CD4-positive, alpha-beta T cell (primary cell): ENCODE measurements around the gene LIPA. TPM values are rescaled to one million over a fixed set of nuclear protein-coding genes. Genes with fewer than 3 reads are reported as not detected.

ENCODE experiments used
- ATAC-seq: fragments of 200-7000 bp; cut with Tn5 transposase; one replicate; pipeline ENCODE4 v1.10.0; 2022; ENCODE audit warnings: mild to moderate bottlenecking; ENCODE audit not compliant: poor library complexity
- CTCF ChIA-PET: fragments of 350-600 bp; sonication (Branson Sonifier 250); formaldehyde crosslinking; loops from one replicate; lab custom pipeline; 2021; ENCODE audit warnings: antibody characterized with exemption, inconsistent platforms; lab: Charles Lee
- POLR2A ChIA-PET: fragments of 350-600 bp; sonication (Branson Sonifier 250); formaldehyde crosslinking; loops from one replicate; lab custom pipeline; 2021; ENCODE audit warnings: antibody characterized with exemption, inconsistent platforms; lab: Charles Lee
- DNase-seq, 14 experiments: peaks; one replicate each; pipeline ENCODE4 v3.0.0-alpha.2; 2013 to 2020; ENCODE audit warnings: mixed read lengths in 2 of 14
- H3K27ac ChIP-seq, 2 donors: one replicate each; pipeline versions ENCODE4 v1.5.1 to v1.7.0; 2013; ENCODE audit warnings: low read length in 2 of 2, low read depth in 1 of 2, mild to moderate bottlenecking in 1 of 2
- H3K27me3 ChIP-seq, 2 experiments: 1 replicate in 1 of 2; 2 replicates in 1 of 2; pipeline versions ENCODE4 v1.6.1 to v1.7.0; 2013; ENCODE audit warnings: low read length in 2 of 2, control low read depth in 1 of 2, mild to moderate bottlenecking in 1 of 2, moderate library complexity in 1 of 2; ENCODE audit not compliant: insufficient read depth in 2 of 2, control insufficient read depth in 1 of 2
- H3K36me3 ChIP-seq: one replicate; pipeline ENCODE4 v1.6.1; 2013; ENCODE audit warnings: low read length, control low read depth; ENCODE audit not compliant: insufficient read depth
- H3K4me1 ChIP-seq: one replicate; pipeline ENCODE4 v1.6.1; 2013; ENCODE audit warnings: low read length, control low read depth; ENCODE audit not compliant: insufficient read depth
- H3K4me3 ChIP-seq: one replicate; pipeline ENCODE4 v1.5.1; 2013; ENCODE audit warnings: mild to moderate bottlenecking, low read length, moderate library complexity
- H3K9me3 ChIP-seq, 2 experiments: 1 replicate in 1 of 2; 2 replicates in 1 of 2; pipeline versions ENCODE4 v1.6.1 to v1.7.0; 2013; ENCODE audit warnings: low read length in 2 of 2, mild to moderate bottlenecking in 2 of 2, control low read depth in 1 of 2, moderate library complexity in 1 of 2; ENCODE audit not compliant: control insufficient read depth in 1 of 2, insufficient read depth in 1 of 2
- H3K27ac Mint-ChIP-seq: one replicate; pipeline ENCODE4 v1.8.0; 2020; ENCODE audit warnings: mixed read lengths
- H3K27me3 Mint-ChIP-seq: one replicate; pipeline ENCODE4 v1.8.0; 2021; ENCODE audit warnings: mixed read lengths
- H3K36me3 Mint-ChIP-seq: one replicate; pipeline ENCODE4 v1.8.0; 2021; ENCODE audit warnings: low read depth, mixed read lengths
- H3K4me1 Mint-ChIP-seq: one replicate; pipeline ENCODE4 v1.8.0; 2021; ENCODE audit warnings: low read depth, mixed read lengths
- H3K4me3 Mint-ChIP-seq: one replicate; pipeline ENCODE4 v1.8.0; 2020; ENCODE audit warnings: mild to moderate bottlenecking, mixed read lengths
- H3K9me3 Mint-ChIP-seq: one replicate; pipeline ENCODE4 v1.8.0; 2020; ENCODE audit warnings: mixed read lengths
- intact Hi-C, 2 experiments: fragments of 100-400 bp; cut with DNase I in 1 of 2; cut with micrococcal nuclease in 1 of 2; formaldehyde crosslinking; loops; one replicate each; pipeline versions ENCODE4 v1.15.1 to v1.9.0; 2023 to 2025; cut with DNase I, micrococcal nuclease
- total RNA-seq, 174 experiments: library from RNA in 2 of 174; stranded (reverse) in 2 of 174; gene quantifications; one replicate each; pipeline ENCODE4 v1.2.3 and lab custom pipeline; 2021 to 2026
- TF ChIP-seq, protein P1 (sequence below): fragments of 200-600 bp; IDR thresholded peaks from one replicate; pipeline ENCODE4 v1.8.0; 2022; ENCODE audit warnings: antibody characterized with exemption, mild to moderate bottlenecking

The LIPA gene
- total RNA-seq, 2 experiments from 2014 or later: 15.6 to 16.4 TPM

DNA sequence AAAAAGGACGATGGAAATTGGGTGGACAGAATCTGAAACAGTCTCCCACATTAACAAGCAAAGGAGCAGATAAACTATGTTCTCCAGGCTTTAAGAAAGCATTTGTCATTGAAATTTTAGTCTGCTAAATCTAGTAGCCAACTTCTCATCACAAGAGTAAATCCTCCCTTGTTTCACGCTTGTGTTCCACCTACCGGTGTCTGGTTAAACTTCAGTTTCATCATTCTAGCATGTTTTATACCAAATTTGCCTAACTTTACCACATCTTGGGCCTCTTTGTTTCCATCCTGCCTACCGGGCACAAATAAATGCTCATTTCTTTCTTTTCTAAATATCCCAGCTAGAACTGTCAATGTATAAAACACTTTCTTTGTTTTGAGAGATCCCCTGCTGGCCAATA lies 5.8 kb downstream of the LIPA start:
- no peaks in the 10 kb centered on the region for H3K27me3 ChIP-seq
- no peak overlapping the region for H3K27ac Mint-ChIP-seq
- TF ChIP-seq, protein P1, sequence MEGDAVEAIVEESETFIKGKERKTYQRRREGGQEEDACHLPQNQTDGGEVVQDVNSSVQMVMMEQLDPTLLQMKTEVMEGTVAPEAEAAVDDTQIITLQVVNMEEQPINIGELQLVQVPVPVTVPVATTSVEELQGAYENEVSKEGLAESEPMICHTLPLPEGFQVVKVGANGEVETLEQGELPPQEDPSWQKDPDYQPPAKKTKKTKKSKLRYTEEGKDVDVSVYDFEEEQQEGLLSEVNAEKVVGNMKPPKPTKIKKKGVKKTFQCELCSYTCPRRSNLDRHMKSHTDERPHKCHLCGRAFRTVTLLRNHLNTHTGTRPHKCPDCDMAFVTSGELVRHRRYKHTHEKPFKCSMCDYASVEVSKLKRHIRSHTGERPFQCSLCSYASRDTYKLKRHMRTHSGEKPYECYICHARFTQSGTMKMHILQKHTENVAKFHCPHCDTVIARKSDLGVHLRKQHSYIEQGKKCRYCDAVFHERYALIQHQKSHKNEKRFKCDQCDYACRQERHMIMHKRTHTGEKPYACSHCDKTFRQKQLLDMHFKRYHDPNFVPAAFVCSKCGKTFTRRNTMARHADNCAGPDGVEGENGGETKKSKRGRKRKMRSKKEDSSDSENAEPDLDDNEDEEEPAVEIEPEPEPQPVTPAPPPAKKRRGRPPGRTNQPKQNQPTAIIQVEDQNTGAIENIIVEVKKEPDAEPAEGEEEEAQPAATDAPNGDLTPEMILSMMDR: no peak
- no peaks in the 10 kb centered on the region for H3K27me3 Mint-ChIP-seq
- ChIA-PET CTCF (interaction anchor here (1.8 kb wide), 1 partner anchor 28 kb away, joined by 6 read pairs; no protein-coding TSS in a partner anchor), POLR2A (no interaction called here)
- peaks cover 37% of the 10 kb centered on the region for H3K4me1 Mint-ChIP-seq
- no peak for ATAC-seq
- no peak overlapping the region for H3K27ac ChIP-seq
- H3K36me3 ChIP-seq: peaks cover 19% of the 10 kb centered on the region
- no peaks in the 10 kb centered on the region for H3K9me3 ChIP-seq
- no peak overlapping the region for H3K4me3 ChIP-seq
- H3K36me3 Mint-ChIP-seq: peaks cover 44% of the 10 kb centered on the region
- H3K4me3 Mint-ChIP-seq: no peak overlapping the region
- DNase-seq: no peak
- intact Hi-C loops: no loop called here
- peaks cover 3% of the 10 kb centered on the region for H3K4me1 ChIP-seq
- H3K9me3 Mint-ChIP-seq: no peaks in the 10 kb centered on the region

DNA sequence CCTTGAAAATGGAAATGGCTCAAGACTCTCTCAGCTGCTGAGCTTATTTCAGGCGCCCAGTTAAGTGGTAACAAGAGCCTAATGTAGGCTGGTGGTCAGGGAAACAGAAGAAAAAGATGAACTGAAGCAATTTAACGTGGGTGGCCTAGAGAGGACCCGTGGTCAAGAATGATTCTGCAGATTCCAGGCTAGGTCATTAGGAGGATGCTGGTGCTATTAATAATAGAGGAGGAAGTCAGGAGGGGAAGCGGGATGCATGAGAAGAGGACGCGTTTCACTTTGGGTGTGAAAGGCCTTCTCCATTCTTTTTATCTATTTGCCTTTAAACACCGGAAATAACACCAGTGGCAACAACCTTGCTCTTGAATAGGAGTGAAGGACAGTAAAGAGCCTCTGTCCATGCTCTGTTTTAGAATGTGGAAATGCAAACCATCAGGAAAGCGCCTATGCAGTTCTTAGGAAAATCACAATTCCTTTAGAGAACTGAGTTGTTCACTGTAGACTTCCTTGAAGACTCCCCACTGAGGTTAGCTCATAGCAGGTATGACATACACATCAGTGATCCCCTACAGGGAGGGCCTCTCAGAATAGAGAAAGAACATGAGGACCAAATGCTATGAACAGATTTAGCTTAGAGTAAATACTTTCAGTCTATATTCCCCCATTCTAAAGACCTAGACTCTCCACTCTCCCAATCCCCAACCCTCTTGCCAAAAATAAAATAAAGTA lies 8.6 kb downstream of the LIPA start:
- TF ChIP-seq, protein P1: no peak
- ATAC-seq (no peak), DNase-seq (peak in 1 of 14 experiments; percentile 29)
- Mint-ChIP-seq H3K36me3 (peaks cover 59% of the 10 kb centered on the region), H3K4me1 (peaks cover 16% of the 10 kb centered on the region), H3K27ac (no peak overlapping the region), H3K4me3 (no peak overlapping the region), H3K9me3 (no peaks in the 10 kb centered on the region), H3K27me3 (no peaks in the 10 kb centered on the region)
- Histone ChIP-seq H3K36me3 (peaks cover 33% of the 10 kb centered on the region), H3K4me3 (no peak overlapping the region), H3K27me3 (no peaks in the 10 kb centered on the region), H3K9me3 (no peaks in the 10 kb centered on the region), H3K27ac (no peak overlapping the region), H3K4me1 (no peaks in the 10 kb centered on the region)
- CTCF ChIA-PET: no interaction called here
- intact Hi-C loops: no loop called here
- POLR2A ChIA-PET: interaction anchor here (0.9 kb wide), 1 partner anchor 9 kb away, joined by 4 read pairs; the partner anchor contains the start of gene LIPA

DNA sequence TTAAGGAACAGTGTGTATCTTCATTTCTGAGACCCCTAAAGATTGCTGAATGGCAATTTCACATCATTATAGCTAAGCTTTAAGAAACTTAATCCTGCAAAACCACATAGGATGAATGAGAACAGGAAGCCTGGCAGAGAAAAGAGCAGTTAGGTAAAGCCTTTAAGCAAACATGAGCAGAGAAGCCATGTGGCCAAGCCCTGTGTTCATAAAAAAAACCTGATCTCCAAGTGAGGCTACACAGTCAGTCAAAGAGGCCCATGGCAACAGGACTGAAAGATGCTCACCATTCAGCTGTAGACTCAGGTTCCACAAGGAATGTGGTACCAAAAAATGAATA lies 9.3 kb downstream of the LIPA start:
- DNase-seq (no peak), ATAC-seq (no peak)
- H3K27me3 Mint-ChIP-seq: no peaks in the 10 kb centered on the region
- no peak overlapping the region for H3K27ac Mint-ChIP-seq
- TF ChIP-seq, protein P1: no peak
- ChIA-PET POLR2A (no interaction called here), CTCF (no interaction called here)
- H3K9me3 ChIP-seq: no peaks in the 10 kb centered on the region
- intact Hi-C loops: no loop called here
- H3K27me3 ChIP-seq: no peaks in the 10 kb centered on the region
- no peak overlapping the region for H3K27ac ChIP-seq
- no peaks in the 10 kb centered on the region for H3K4me1 ChIP-seq
- peaks cover 16% of the 10 kb centered on the region for H3K4me1 Mint-ChIP-seq
- H3K4me3 Mint-ChIP-seq: no peak overlapping the region
- peaks cover 33% of the 10 kb centered on the region for H3K36me3 ChIP-seq
- peaks cover 64% of the 10 kb centered on the region for H3K36me3 Mint-ChIP-seq
- no peak overlapping the region for H3K4me3 ChIP-seq
- no peaks in the 10 kb centered on the region for H3K9me3 Mint-ChIP-seq
